Measurements from ENCODE around the gene ALOX15. TPM values are rescaled to one million over a fixed set of nuclear protein-coding genes. Genes with fewer than 3 reads are reported as not detected.
"Not testable (repeated sequence)": the region's sequence is repeated elsewhere in the genome, so short reads cannot be mapped to it uniquely, and the experiment has no call there.

Gene ALOX15
- total RNA-seq, 1 experiment from 2014 or later, result 0.13 TPM

- DNase-seq (ENCODE audit: low spot score), result no peak
These were observed 23.7 kb downstream of the ALOX15 start for GRCh38 chr17:4617590-4618351.

DNA sequence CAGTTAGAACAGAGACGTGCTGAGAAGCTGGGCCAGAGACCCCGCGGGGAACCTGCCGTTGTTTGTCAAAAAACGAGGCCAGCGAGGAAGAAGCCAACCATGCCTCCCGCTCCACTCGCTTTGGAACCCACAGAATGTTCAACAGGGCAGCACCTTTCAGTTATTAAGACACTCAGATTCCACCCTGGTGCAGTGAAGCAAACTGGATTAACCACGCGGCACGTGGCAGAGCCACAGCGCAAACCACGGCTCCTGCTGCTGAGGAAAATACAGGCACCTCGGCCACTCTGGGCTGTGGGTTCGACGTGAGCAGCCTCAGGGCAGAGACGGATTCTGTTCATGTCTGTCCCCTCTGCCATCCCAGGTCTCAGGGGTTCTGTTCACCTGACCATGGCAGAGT, 24.4 kb downstream of the ALOX15 start:
- no peak for DNase-seq (ENCODE audit: low spot score)

- DNase-seq (ENCODE audit: low spot score), result no peak
These were observed 25.0 kb downstream of the ALOX15 start for GRCh38 chr17:4616476-4616875.

GRCh38 chr17:4610656-4611055, 30.8 kb downstream of the ALOX15 start:
- DNase-seq (ENCODE audit: low spot score), result no peak

DNA sequence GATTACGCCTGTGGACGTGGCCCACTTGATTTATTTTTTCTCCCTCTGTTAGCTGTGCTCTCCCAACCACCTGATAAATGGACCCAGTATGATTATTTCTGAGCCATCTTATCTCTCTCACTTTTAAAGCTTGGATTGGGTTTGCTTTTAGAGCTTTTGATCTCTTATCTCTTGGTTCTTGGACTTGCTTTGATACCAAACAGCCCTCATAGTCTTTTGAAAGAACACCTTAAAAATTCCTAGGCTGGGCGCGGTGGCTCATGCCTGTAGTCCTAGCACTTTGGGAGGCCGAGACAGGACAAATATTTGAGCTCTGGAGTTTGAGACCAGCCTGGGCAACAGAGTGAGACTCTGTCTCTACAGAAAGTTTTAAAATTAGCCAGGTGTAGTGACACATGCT, 31.3 kb downstream of the ALOX15 start:
- no peak for DNase-seq (ENCODE audit: low spot score)

DNA sequence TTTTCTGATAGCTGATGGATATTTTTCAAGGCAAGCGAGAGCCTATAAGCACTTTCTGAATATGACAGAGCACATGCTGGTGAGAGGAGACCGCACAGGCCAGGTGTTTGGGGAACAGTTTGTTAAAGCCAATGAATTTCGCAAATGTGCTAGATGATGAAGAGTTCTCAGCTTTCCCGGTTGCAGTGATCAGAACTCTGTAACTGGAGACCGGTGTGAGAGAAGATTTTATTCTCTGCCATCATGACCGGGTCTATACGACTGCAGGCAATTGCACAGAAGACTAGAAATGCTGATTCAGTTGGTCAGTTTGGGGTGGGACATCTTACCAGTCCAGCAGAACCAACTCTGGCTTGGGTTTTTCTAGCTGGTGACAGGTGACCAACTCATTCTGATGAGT, 31.7 kb downstream of the ALOX15 start:
- DNase-seq (ENCODE audit: low spot score), result no peak

DNA sequence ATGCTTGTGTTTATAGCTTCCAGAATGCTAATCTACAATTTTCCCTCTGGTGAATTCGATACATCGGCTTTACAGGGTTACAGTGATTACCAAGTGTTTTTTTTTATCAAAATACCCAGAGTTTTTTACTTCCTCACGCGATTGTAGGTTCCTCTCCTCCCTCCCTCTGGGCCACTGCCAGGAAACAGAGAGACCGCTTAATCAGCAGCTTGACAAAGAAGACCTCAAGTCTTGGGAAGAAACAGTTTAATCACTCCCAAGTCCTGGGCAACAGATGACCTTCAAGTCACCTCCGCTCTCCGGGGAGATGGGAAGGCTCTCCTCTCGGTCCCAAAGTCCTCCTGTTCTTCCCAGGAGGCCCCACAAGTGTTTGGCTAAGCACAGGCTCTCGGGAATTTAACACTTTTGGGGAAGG, 33.7 kb downstream of the ALOX15 start:
- DNase-seq (ENCODE audit: low spot score), result no peak

GRCh38 chr17:4607261-4607741, 34.2 kb downstream of the ALOX15 start:
- no peak for DNase-seq (ENCODE audit: low spot score)

- DNase-seq (ENCODE audit: low spot score), result no peak
These were observed 35.7 kb downstream of the ALOX15 start for GRCh38 chr17:4605826-4606225.

GRCh38 chr17:4604736-4605135, 36.7 kb downstream of the ALOX15 start:
- DNase-seq (ENCODE audit: low spot score), result not testable (repeated sequence)

GRCh38 chr17:4604111-4604644, 37.3 kb downstream of the ALOX15 start:
- DNase-seq (ENCODE audit: low spot score), result no peak

DNA sequence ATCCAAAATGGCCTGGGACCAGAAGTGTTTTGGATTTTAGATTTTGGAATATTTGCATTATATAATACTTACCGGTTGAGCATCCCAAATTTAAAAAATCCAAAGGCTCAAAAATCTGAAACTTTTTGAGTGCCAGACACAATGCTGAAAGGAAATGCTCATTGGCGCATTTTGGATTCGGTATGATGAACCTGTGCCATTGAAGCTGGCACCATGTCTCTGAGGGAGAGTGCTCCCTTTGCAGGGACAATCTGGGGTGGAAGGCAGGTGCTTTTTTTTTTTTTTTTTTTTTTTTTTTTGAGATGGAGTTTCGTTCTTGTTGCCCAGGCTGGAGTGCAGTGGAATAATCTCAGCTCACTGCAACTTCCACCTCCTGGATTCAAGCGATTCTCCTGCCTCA, 39.4 kb downstream of the ALOX15 start:
- DNase-seq (ENCODE audit: low spot score), result no peak

DNA sequence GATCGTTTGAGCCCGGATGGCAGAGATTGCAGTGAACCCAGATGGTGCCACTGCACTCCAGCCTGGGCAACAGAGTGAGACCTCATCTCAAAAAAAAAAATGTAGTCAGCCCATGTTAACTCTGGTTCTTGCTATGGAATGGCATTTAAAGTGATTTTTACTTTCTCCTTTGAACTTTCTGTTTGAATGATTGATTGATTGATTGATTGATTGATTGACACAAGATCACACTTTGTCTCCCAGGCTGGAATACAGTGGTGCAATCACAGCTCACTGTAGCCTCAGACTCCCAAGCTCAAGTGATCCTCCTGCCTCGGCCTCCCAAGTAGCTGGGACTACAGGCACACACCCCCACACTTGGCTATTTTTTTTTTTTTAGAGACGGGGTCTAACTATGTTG, 40.2 kb downstream of the ALOX15 start:
- no peak for DNase-seq (ENCODE audit: low spot score)

DNA sequence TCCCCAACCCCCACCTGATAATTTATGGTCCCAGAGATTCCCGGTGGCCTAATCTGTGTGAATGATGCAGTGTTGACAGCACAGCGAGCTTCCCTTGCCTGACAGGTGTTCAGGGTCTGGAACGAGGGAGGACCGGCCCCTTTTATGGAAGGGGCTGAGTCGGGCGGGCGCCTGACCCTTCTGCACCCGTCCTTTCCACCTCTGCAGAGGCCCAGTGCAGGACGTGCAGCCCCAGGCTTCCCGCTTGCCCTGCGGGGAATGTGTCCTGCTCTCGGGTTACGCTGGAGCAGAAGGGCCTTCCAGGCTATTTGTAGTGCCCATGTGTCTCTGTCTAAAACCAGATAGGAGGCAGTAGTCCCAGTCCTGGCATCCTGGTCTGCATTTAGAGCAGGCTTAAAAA, 40.9 kb downstream of the ALOX15 start:
- DNase-seq (ENCODE audit: low spot score), result no peak

DNA sequence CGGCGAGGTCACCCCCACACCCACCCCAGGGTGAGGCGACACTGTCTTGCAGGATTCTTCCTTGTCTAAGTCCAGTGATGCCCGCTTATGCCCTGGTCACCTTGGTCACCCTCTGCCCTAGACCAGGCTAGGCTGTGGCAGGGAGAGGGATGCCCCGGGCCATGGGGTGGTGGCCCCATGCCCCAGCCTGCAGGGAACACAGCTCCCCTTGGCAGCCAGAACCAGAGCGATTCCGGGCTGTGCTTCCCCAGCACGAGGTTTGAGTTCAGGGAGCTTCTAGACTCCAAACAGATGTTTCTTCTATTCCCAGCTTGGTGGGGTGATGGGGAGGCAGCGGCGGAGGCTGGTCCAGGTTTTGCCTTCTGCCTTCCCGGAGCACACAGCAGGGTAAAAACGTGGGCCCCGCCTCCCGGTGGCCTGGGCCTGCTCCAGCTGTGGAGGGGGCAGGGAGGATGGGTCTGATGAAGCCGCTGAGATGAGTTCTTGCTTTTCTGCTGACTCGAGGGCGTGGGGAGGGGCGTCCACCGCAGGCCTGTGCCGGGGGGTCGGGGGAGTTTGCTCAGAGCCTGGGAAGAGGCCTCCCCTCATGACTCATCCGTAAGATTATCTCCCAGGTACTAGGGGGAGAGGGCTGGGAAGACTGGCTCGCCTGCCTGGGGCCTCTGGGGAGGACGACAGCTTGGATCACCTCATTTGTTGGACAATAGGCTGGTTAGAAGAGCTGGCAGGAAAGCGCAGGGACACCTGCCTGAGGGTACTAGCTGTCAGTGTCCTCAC, 41.8 kb downstream of the ALOX15 start:
- DNase-seq (ENCODE audit: low spot score), result no peak

DNA sequence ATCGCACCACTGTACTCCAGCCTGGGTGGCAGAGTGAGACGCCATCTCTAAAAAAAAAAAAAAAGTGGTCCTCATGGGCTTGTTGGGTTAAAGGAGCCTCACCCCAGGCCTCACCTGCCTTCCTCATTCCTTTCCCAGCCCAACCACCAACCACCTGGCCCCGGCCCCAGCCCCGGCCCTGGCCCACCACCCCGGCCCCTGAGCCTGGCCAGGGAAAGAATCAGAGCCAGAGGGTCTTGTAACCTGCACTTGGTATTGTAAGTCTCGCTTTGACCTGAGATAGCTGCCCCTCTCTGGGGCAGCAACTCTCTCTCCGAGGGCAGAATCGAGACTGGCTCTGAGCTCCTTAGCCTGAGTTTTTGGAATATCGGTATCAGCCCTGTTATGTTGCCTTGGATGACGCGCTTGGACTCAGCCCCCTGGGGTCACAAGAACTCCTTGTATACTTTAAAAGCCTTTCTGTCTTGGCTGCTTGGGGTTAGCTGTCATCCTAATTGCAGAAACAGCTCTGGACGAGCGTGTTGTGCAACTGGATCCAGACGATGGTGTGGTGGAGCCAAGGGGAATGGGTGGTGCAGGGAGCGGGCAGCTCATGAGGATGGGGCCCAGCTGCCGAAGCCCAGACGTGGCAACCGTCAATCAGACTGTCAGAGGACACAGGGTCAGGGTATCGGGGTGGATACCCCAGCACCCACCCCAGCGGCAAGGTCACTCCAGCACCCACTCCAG, 42.5 kb downstream of the ALOX15 start:
- no peak for DNase-seq (ENCODE audit: low spot score)

DNA sequence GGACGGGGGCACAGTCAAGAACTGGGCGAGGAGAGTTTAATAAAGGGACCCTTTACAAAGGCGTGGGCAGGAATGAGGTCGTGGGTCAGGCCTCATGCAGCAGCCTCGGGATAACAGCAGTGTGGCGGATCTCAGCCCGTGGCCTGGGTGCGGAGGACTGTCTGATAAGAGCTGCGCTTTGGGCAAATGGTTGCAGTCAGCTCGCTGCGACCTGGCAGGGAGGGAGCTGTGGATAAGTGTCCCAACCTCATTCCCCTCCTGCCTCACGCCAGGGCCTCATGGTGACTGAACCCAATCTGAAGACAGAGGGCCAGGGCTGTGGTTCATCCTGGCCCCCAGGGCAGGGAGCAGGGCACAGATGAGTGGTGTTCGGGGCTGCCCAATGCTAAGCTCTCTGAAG, 43.5 kb downstream of the ALOX15 start:
- DNase-seq (ENCODE audit: low spot score), result no peak

- DNase-seq (ENCODE audit: low spot score), result no peak
These were observed 44.7 kb downstream of the ALOX15 start for GRCh38 chr17:4596636-4597380.

DNA sequence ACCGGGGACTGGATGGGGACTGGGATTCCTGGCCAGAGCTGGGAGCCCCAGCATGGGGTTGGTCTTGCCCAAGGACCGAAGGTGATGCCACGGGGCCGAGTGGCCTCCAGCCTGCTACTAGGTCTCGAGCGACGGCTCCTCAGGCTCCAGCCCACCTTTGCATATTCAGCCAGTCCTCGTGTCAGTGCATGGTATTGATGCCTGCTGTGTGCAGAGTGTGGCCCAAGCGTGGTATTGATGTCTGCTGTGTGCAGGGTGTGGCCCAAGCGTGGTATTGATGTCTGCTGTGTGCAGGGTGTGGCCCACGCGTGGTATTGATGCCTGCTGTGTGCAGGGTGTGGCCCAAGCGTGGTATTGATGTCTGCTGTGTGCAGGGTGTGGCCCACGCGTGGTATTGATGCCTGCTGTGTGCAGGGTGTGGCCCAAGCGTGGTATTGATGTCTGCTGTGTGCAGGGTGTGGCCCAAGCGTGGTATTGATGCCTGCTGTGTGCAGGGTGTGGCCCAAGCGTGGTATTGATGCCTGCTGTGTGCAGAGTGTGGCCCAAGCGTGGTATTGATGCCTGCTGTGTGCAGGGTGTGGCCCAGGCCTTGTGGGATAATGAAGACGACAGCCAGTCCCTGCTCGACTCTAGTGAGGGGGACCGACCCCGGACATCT, 45.7 kb downstream of the ALOX15 start:
- DNase-seq (ENCODE audit: low spot score), result not testable (repeated sequence)

DNA sequence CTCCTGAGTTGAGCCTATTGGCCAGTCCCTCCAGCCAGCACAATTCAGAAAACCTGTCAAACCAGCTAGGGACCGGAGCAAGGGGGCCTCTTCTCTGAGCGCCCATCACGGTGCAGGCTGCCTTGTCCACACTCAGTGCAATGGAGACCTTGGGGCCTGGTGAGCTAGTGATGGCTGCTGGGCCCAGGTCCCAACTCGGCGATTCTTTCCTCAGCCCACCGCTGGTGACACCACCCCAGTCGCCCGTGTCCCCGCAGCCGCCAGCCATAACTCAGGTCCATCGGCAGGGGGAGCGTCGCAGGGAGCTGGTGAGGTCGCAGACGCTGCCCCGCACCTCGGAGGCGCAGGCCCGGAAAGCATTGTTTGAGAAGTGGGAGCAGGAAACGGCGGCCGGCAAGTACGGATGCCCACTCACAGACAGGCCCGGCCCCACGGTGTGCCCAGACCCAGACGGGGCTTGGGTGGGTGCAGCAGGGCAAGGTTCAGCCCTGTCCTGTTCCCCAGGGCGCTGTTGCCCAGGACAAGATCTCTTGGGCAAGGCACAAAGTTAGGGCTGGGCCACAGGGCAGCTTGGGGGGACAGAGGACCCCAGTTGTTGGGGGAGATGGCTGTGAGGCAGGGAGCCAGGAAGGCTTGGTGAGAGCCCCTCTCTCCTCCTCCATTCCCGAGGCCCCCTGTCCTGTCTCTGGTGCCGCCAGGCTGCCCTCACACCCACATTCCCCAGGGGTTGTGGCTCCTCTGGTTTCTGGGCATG, 46.4 kb downstream of the ALOX15 start:
- peak; percentile 64 for DNase-seq (ENCODE audit: low spot score)

Data from HT-29 (cell line).